ENCODE measurements around the gene SMARCAL1.

Gene SMARCAL1

DNA sequence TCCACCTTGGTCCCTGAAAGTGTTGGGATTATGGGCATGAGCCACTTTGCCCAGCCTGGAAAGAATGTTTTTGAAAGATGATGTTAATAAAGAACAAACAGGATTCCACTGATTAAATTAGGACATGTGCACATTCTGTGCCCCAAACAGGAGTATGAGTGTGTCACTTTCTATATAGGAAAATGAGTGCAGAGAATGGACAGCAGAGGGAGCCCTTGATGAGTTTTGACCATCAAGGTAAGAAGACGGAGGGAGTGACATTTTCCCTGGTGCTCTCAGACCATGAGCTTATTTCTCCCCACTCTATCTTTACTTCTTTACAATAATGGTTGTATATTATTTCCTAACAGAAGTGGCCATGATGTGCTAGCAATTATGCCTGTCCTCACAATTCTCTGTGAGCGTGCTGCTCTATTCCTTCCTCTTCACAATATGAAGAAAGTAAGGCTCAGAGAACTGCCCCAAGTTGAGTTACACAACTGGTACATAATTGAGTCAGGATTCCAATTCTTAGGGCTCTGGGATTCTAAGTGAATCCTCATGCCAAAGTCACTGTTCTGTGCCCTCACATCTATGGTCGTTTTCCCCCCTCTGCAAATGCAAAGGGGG lies 107.0 kb downstream of the SMARCAL1 start:
- Histone ChIP-seq H3K27me3 (ENCODE audit: low read depth, low read length) (no peaks in the 10 kb centered on the region), H4K20me1 (ENCODE audit: insufficient read depth, low read length) (no peaks in the 10 kb centered on the region), H3K4me1 (ENCODE audit: low read length) (no peaks in the 10 kb centered on the region), H3K4me2 (ENCODE audit: low read length) (no peak overlapping the region), H3K9me3 (ENCODE audit: insufficient read depth, low read length) (no peaks in the 10 kb centered on the region), H2AFZ (ENCODE audit: low read depth, low read length) (no peak overlapping the region), H3K9ac (ENCODE audit: low read length) (no peak overlapping the region), H3K4me3 (ENCODE audit: low read length) (no peak overlapping the region), H3K79me2 (ENCODE audit: low read length) (no peaks in the 10 kb centered on the region), H3K36me3 (replicated peaks; ENCODE audit: low read depth, low read length) (no peaks in the 10 kb centered on the region), H3K27ac (ENCODE audit: low read length) (no peak overlapping the region)
- TF ChIP-seq, protein P1, sequence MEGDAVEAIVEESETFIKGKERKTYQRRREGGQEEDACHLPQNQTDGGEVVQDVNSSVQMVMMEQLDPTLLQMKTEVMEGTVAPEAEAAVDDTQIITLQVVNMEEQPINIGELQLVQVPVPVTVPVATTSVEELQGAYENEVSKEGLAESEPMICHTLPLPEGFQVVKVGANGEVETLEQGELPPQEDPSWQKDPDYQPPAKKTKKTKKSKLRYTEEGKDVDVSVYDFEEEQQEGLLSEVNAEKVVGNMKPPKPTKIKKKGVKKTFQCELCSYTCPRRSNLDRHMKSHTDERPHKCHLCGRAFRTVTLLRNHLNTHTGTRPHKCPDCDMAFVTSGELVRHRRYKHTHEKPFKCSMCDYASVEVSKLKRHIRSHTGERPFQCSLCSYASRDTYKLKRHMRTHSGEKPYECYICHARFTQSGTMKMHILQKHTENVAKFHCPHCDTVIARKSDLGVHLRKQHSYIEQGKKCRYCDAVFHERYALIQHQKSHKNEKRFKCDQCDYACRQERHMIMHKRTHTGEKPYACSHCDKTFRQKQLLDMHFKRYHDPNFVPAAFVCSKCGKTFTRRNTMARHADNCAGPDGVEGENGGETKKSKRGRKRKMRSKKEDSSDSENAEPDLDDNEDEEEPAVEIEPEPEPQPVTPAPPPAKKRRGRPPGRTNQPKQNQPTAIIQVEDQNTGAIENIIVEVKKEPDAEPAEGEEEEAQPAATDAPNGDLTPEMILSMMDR (IDR thresholded peaks at IDR 0.05; ENCODE audit: low read depth, low read length), result peak; percentile 64
- TF ChIP-seq EZH2phosphoT487 (IDR thresholded peaks at IDR 0.05; ENCODE audit: low read depth), result no peak

DNA sequence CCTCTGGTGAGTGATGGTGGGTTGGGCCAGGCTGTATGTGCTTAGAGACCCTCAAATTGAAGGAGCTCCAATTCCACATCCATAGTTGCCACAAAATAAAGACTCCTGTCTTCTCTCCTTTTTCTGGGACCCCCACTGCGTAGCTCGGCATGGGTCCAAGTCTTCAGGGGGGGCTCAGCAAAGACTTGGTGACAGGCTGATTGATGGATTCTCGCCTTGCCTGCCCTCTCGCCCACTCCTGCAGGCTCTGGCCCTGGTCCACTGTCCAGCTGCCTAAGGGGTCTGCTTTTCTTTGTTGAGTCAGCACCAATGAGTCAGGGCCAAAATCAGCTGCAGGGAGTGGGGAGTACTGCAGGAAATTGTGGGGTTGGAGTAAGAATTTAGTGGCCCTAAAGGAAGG lies 107.8 kb downstream of the SMARCAL1 start:
- H4K20me1 ChIP-seq (ENCODE audit: insufficient read depth, low read length), result no peaks in the 10 kb centered on the region
- TF ChIP-seq, protein P1 (IDR thresholded peaks at IDR 0.05; ENCODE audit: low read depth, low read length), result no peak
- no peak for TF ChIP-seq EZH2phosphoT487 (IDR thresholded peaks at IDR 0.05; ENCODE audit: low read depth)
- H3K4me1 ChIP-seq (ENCODE audit: low read length), result no peaks in the 10 kb centered on the region
- H3K27me3 ChIP-seq (ENCODE audit: low read depth, low read length), result no peaks in the 10 kb centered on the region
- H3K27ac ChIP-seq (ENCODE audit: low read length), result no peak overlapping the region
- no peak overlapping the region for H3K4me2 ChIP-seq (ENCODE audit: low read length)
- H3K79me2 ChIP-seq (ENCODE audit: low read length), result no peaks in the 10 kb centered on the region
- H3K4me3 ChIP-seq (ENCODE audit: low read length), result no peak overlapping the region
- H2AFZ ChIP-seq (ENCODE audit: low read depth, low read length), result no peak overlapping the region
- no peaks in the 10 kb centered on the region for H3K36me3 ChIP-seq (replicated peaks; ENCODE audit: low read depth, low read length)
- H3K9ac ChIP-seq (ENCODE audit: low read length), result no peak overlapping the region
- no peaks in the 10 kb centered on the region for H3K9me3 ChIP-seq (ENCODE audit: insufficient read depth, low read length)

DNA sequence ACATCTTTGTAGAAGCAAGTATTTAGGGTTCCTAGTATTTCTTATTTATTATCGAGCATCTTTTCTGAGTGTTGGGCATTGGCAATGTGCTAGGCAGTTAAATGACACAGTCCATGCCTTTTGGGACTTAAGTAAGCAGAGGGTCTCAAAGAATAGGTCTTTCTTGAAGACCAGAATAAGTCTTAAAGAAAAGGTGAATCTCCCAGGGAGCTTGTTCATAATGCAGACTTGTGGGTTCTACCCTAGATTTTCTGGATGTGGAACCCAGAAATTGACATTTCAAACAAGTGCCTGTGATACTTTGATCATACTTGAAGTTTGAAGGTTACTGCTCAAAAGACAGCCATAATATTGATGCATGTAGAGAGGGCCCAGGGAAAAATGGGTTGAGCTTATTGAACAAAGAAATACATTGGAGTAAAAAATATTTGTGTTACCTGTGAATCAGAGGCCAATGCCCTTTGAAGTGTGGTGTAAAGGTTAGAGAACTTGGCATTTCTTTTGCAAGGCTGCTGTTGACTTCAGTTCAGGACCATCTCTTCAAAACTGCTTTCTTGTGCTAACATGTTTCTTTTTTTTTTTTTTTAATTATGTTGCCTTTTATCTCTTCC lies 110.7 kb downstream of the SMARCAL1 start:
- Histone ChIP-seq H3K27me3 (ENCODE audit: low read depth, low read length) (no peaks in the 10 kb centered on the region), H3K4me1 (ENCODE audit: low read length) (no peaks in the 10 kb centered on the region), H3K9me3 (ENCODE audit: insufficient read depth, low read length) (no peaks in the 10 kb centered on the region), H3K36me3 (replicated peaks; ENCODE audit: low read depth, low read length) (no peaks in the 10 kb centered on the region), H3K79me2 (ENCODE audit: low read length) (no peaks in the 10 kb centered on the region), H2AFZ (ENCODE audit: low read depth, low read length) (no peak overlapping the region), H4K20me1 (ENCODE audit: insufficient read depth, low read length) (no peaks in the 10 kb centered on the region), H3K4me3 (ENCODE audit: low read length) (no peak overlapping the region), H3K9ac (ENCODE audit: low read length) (no peak overlapping the region), H3K4me2 (ENCODE audit: low read length) (no peak overlapping the region), H3K27ac (ENCODE audit: low read length) (no peak overlapping the region)
- TF ChIP-seq, protein P1 (IDR thresholded peaks at IDR 0.05; ENCODE audit: low read depth, low read length), result no peak
- TF ChIP-seq EZH2phosphoT487 (IDR thresholded peaks at IDR 0.05; ENCODE audit: low read depth), result no peak

DNA sequence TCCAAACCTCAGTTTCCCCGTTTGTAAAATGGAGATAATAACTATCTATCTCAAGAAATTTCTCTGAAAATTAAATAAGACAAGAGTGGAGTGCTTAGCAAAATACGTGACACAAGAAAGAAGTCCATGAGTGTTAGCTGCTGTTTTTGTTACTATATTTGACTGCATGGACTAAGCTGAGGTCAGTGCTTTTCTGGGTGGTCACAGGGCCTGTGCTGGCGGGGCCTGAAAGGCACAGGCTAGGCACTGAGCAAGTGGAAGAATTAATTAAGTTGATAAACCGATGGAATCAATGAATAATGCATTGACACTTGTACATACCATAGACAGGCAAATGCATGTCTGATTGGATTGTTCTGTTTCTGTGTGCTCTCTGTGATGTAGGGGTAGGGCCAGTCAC lies 113.7 kb downstream of the SMARCAL1 start:
- no peaks in the 10 kb centered on the region for H3K9me3 ChIP-seq (ENCODE audit: insufficient read depth, low read length)
- H3K36me3 ChIP-seq (replicated peaks; ENCODE audit: low read depth, low read length), result no peaks in the 10 kb centered on the region
- H4K20me1 ChIP-seq (ENCODE audit: insufficient read depth, low read length), result no peaks in the 10 kb centered on the region
- H3K79me2 ChIP-seq (ENCODE audit: low read length), result no peaks in the 10 kb centered on the region
- H3K4me3 ChIP-seq (ENCODE audit: low read length), result no peak overlapping the region
- H3K4me1 ChIP-seq (ENCODE audit: low read length), result no peaks in the 10 kb centered on the region
- TF ChIP-seq EZH2phosphoT487 (IDR thresholded peaks at IDR 0.05; ENCODE audit: low read depth), result no peak
- TF ChIP-seq, protein P1 (IDR thresholded peaks at IDR 0.05; ENCODE audit: low read depth, low read length), result no peak
- no peak overlapping the region for H3K4me2 ChIP-seq (ENCODE audit: low read length)
- H3K27me3 ChIP-seq (ENCODE audit: low read depth, low read length), result no peaks in the 10 kb centered on the region
- no peak overlapping the region for H3K9ac ChIP-seq (ENCODE audit: low read length)
- no peak overlapping the region for H2AFZ ChIP-seq (ENCODE audit: low read depth, low read length)
- no peak overlapping the region for H3K27ac ChIP-seq (ENCODE audit: low read length)
